HG02885 (cell line): Measurements from ENCODE around the gene KLRD1.
"Not testable (repeated sequence)": the region's sequence is repeated elsewhere in the genome, so short reads cannot be mapped to it uniquely, and the experiment has no call there.

ENCODE experiments used
- ATAC-seq: cut with Tn5 transposase; IDR thresholded peaks from one replicate; pipeline ENCODE4 v1.9.1; 2021; ENCODE audit warnings: mild to moderate bottlenecking; ENCODE audit not compliant: unreplicated experiment, poor library complexity

KLRD1 gene

GRCh38 chr12:10336196-10336595, 28.5 kb downstream of the KLRD1 start:
- not testable (repeated sequence) for ATAC-seq

- not testable (repeated sequence) for ATAC-seq
Measured at GRCh38 chr12:10338470-10338869, 30.8 kb downstream of the KLRD1 start.

GRCh38 chr12:10339053-10339840, 31.6 kb downstream of the KLRD1 start:
- ATAC-seq = no peak

GRCh38 chr12:10340946-10341345, 33.3 kb downstream of the KLRD1 start:
- ATAC-seq = not testable (repeated sequence)

GRCh38 chr12:10341892-10342509, 34.3 kb downstream of the KLRD1 start:
- ATAC-seq = no peak

GRCh38 chr12:10351457-10351856, 43.8 kb downstream of the KLRD1 start:
- ATAC-seq = not testable (repeated sequence)

GRCh38 chr12:10354071-10354470, 46.4 kb downstream of the KLRD1 start:
- no peak for ATAC-seq

- no peak for ATAC-seq
Measured at GRCh38 chr12:10354502-10354901, 46.8 kb downstream of the KLRD1 start.

- ATAC-seq = no peak
Measured at GRCh38 chr12:10358131-10358530, 50.5 kb downstream of the KLRD1 start.

GRCh38 chr12:10358969-10359368, 51.3 kb downstream of the KLRD1 start:
- no peak for ATAC-seq

GRCh38 chr12:10361084-10361483, 53.4 kb downstream of the KLRD1 start:
- no peak for ATAC-seq

- ATAC-seq = no peak
Measured at GRCh38 chr12:10361622-10362021, 54.0 kb downstream of the KLRD1 start.

- no peak for ATAC-seq
Measured at GRCh38 chr12:10362325-10362724, 54.7 kb downstream of the KLRD1 start.

GRCh38 chr12:10362828-10363657, 55.4 kb downstream of the KLRD1 start:
- no peak for ATAC-seq

- ATAC-seq = no peak
Measured at GRCh38 chr12:10363658-10363913, 55.9 kb downstream of the KLRD1 start.

GRCh38 chr12:10363914-10364814, 56.5 kb downstream of the KLRD1 start:
- ATAC-seq = peak; percentile 97

- peak; percentile 47 for ATAC-seq
Measured at GRCh38 chr12:10364815-10365622, 57.3 kb downstream of the KLRD1 start.

GRCh38 chr12:10365696-10366405, 58.2 kb downstream of the KLRD1 start:
- ATAC-seq = no peak

GRCh38 chr12:10366875-10367274, 59.2 kb downstream of the KLRD1 start:
- ATAC-seq = no peak
